Osteoblast (primary cell): ENCODE measurements around the gene RBBP8NL. TPM values are rescaled to one million over a fixed set of nuclear protein-coding genes. Genes with fewer than 3 reads are reported as not detected.

ENCODE experiments used
- DNase-seq: peaks from one replicate; pipeline ENCODE4 v3.0.0; 2011; ENCODE audit warnings: low spot score, mixed read lengths; ENCODE audit not compliant: insufficient read length; ENCODE audit errors: missing footprints
- H2AFZ ChIP-seq: 2 replicates; pipeline ENCODE4 v1.6.0; 2011; ENCODE audit warnings: mild to moderate bottlenecking, low read length
- H3K27ac ChIP-seq: 2 replicates; pipeline ENCODE4 v1.5.1; 2011; ENCODE audit warnings: mild to moderate bottlenecking, low read depth, low read length, moderate library complexity
- H3K27me3 ChIP-seq: 2 replicates; pipeline ENCODE4 v1.6.0; 2012; ENCODE audit warnings: mild to moderate bottlenecking, control low read depth, inconsistent platforms, low read length, moderate library complexity; ENCODE audit not compliant: insufficient read depth
- H3K36me3 ChIP-seq: 2 replicates; pipeline ENCODE4 v1.5.1; 2011; ENCODE audit warnings: mild to moderate bottlenecking, low read length, control low read depth, moderate library complexity; ENCODE audit not compliant: insufficient read depth
- H3K4me1 ChIP-seq: 2 replicates; pipeline ENCODE4 v1.5.1; 2011; ENCODE audit warnings: mild to moderate bottlenecking, low read length, control low read depth, moderate library complexity; ENCODE audit not compliant: insufficient read depth
- H3K4me2 ChIP-seq: 2 replicates; pipeline ENCODE4 v1.6.0; 2011; ENCODE audit warnings: mild to moderate bottlenecking, low read length; ENCODE audit not compliant: insufficient read depth
- H3K4me3 ChIP-seq: fragments of 200-600 bp; sonication (generic); 3 replicates; pipeline ENCODE4 v1.5.1; 2012; ENCODE audit warnings: mild to moderate bottlenecking, low read length, inconsistent platforms; ENCODE audit not compliant: insufficient read depth
- H3K79me2 ChIP-seq: 2 replicates; pipeline ENCODE4 v1.6.0; 2012; ENCODE audit warnings: mild to moderate bottlenecking, low read length, control low read depth, inconsistent platforms; ENCODE audit not compliant: insufficient read depth
- H3K9me3 ChIP-seq: 2 replicates; pipeline ENCODE4 v1.5.1; 2011; ENCODE audit warnings: low read depth, low read length, control low read depth
- H4K20me1 ChIP-seq: 2 replicates; pipeline ENCODE4 v1.6.0; 2012; ENCODE audit warnings: mild to moderate bottlenecking, low read length, control low read depth; ENCODE audit not compliant: insufficient read depth
- total RNA-seq: library from RNA; depleted of rRNA; stranded (reverse); fragments of >200 nt; gene quantifications from 2 replicates; pipeline ENCODE4 v1.2.3, GENCODE V29; 2012
- TF ChIP-seq, protein P1 (sequence below): IDR thresholded peaks from 2 replicates; pipeline ENCODE4 v1.5.1; 2011; ENCODE audit warnings: mild to moderate bottlenecking, low read depth, low read length, moderate library complexity; ENCODE audit errors: extremely low read depth

Gene RBBP8NL
- total RNA-seq, 1 donor = not detected

DNA sequence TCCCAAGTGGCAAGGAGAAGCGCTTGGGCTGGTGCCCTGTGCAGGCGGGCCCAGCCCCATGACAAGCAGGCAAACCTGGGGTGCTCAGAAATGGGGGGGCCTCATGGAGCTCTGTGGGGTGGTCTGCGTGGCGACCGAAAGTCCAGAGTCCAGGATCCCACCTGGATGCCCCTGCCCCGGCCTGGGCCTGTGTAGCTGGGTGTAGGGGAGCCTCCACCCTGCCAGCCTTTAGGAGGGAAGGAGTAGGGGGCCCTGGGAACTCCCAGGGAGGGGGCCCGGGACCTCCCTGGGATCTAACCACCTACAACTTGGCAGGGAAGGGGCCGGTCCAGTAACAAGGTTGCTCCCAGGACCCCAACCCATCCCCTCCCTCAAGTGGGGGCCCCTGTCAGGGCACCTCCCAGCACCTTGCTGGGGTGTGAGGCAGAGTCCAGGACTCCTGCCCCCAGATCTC is 55.7 kb downstream of the RBBP8NL start:
- no peaks in the 10 kb centered on the region for H3K9me3 ChIP-seq
- no peaks in the 10 kb centered on the region for H4K20me1 ChIP-seq
- TF ChIP-seq, protein P1, sequence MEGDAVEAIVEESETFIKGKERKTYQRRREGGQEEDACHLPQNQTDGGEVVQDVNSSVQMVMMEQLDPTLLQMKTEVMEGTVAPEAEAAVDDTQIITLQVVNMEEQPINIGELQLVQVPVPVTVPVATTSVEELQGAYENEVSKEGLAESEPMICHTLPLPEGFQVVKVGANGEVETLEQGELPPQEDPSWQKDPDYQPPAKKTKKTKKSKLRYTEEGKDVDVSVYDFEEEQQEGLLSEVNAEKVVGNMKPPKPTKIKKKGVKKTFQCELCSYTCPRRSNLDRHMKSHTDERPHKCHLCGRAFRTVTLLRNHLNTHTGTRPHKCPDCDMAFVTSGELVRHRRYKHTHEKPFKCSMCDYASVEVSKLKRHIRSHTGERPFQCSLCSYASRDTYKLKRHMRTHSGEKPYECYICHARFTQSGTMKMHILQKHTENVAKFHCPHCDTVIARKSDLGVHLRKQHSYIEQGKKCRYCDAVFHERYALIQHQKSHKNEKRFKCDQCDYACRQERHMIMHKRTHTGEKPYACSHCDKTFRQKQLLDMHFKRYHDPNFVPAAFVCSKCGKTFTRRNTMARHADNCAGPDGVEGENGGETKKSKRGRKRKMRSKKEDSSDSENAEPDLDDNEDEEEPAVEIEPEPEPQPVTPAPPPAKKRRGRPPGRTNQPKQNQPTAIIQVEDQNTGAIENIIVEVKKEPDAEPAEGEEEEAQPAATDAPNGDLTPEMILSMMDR = no peak
- DNase-seq = no peak
- peaks cover 33% of the 10 kb centered on the region for H3K4me1 ChIP-seq
- H3K27ac ChIP-seq = no peak overlapping the region
- H3K4me3 ChIP-seq = no peak overlapping the region
- no peaks in the 10 kb centered on the region for H3K79me2 ChIP-seq
- H3K4me2 ChIP-seq = no peak overlapping the region
- H2AFZ ChIP-seq = no peak overlapping the region
- peaks cover 26% of the 10 kb centered on the region for H3K27me3 ChIP-seq
- no peaks in the 10 kb centered on the region for H3K36me3 ChIP-seq

DNA sequence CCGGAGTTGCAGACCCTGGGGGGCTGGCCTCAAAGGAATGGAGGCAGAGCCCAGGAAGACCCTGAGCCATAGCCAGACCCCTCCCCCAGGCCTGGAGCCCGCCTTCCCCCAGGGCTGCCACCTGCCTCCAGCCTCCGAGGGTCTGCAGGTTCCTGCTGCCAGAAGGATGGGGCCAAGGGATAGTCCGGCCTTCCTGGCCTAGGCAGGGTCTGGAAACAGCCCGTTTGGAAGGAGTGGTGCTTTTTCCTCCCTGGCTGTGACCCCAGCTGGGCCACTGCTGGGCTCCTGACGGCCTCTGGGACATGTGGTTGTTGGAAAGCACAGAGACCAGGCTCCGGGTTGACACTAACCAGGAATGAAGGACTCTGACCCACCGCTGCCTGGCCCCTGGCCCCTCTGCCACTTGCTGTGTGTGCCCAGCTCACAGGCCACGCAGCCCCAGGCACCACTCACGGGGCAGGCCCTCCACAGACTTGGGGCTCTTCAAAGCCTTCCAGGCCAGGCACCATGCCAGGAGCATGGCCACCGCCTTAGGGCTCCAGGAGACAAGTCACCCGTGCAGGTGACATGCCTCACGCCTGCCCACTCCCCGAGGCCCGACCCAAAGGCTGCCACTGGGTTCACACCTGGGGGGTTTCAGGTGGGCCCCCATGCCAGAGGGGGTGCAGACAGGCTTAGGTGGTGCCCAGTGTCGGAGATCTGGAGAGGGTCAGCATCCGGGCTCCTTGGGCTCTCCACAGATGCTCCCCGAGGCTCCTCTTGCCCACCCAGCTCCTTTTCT is 56.3 kb downstream of the RBBP8NL start:
- DNase-seq = no peak
- Histone ChIP-seq H3K79me2 (no peaks in the 10 kb centered on the region), H3K4me1 (peaks cover 33% of the 10 kb centered on the region), H3K27ac (no peak overlapping the region), H3K4me3 (no peak overlapping the region), H3K27me3 (peaks cover 32% of the 10 kb centered on the region), H3K36me3 (no peaks in the 10 kb centered on the region), H3K9me3 (no peaks in the 10 kb centered on the region), H3K4me2 (peak overlapping the region; percentile 75), H4K20me1 (no peaks in the 10 kb centered on the region), H2AFZ (no peak overlapping the region)
- TF ChIP-seq, protein P1 = no peak

DNA sequence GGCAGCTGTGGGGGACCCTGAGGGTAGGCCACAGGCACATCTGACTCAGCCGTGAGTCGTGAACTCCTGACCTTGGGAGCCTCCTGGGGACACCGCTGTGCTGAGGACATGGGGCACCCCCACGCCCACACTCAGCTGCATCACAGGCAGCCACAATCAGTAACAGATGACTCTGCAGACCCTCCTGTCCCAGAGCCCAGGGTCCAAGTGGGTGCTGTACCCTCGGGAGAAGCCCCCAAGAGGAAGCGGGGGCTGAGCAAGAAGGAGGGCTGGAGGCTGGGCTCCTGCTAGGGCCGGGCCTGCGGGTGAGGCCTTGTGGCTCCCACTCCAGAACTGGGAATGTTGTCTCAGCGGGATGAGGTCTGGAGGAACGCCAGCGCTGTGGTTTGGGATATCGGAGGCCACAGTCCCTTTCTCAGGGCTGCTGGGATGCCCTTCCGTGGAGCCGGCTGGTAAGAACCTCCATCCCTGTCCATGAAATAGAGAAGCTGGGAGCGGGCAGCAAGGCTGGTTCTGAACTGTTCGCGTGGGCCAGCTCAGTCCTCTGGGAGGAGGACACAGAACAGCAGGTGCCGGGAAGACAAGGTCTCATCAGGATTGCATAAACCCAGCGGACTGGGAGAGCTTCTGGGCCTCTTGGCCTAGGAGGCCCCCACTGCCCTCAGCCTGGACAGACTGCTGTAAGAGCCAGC is 57.1 kb downstream of the RBBP8NL start:
- H3K79me2 ChIP-seq = no peaks in the 10 kb centered on the region
- TF ChIP-seq, protein P1 = no peak
- H3K9me3 ChIP-seq = no peaks in the 10 kb centered on the region
- H4K20me1 ChIP-seq = no peaks in the 10 kb centered on the region
- no peak overlapping the region for H2AFZ ChIP-seq
- peak; percentile 98 for DNase-seq
- no peaks in the 10 kb centered on the region for H3K36me3 ChIP-seq
- peaks cover 34% of the 10 kb centered on the region for H3K27me3 ChIP-seq
- peaks cover 33% of the 10 kb centered on the region for H3K4me1 ChIP-seq
- peak overlapping the region; percentile 19 for H3K4me3 ChIP-seq
- H3K27ac ChIP-seq = no peak overlapping the region
- H3K4me2 ChIP-seq = peak overlapping the region; percentile 75

DNA sequence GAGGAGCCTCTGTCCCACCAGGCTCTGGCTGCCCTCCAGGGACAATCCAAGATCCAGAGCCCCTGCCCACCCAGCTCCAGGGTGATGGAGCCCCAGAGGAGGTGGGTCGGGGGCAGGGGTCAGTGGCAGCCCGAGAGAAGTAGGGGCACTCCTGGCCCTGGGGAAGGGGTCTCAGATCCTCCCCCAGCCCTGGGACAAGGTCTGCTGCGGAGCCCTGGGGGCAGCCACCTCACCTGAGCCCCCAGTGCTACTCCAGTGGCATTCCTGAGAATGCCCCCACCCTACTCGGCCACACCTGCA is 57.6 kb downstream of the RBBP8NL start:
- H3K4me2 ChIP-seq = peak overlapping the region; percentile 75
- no peak for DNase-seq
- no peaks in the 10 kb centered on the region for H3K36me3 ChIP-seq
- no peak overlapping the region for H2AFZ ChIP-seq
- no peaks in the 10 kb centered on the region for H3K79me2 ChIP-seq
- H4K20me1 ChIP-seq = no peaks in the 10 kb centered on the region
- H3K4me1 ChIP-seq = peaks cover 33% of the 10 kb centered on the region
- peaks cover 34% of the 10 kb centered on the region for H3K27me3 ChIP-seq
- H3K9me3 ChIP-seq = no peaks in the 10 kb centered on the region
- TF ChIP-seq, protein P1 = no peak
- peak overlapping the region; percentile 19 for H3K4me3 ChIP-seq
- H3K27ac ChIP-seq = no peak overlapping the region
